ENCODE measurements around the gene PIEZO1.
"Not testable (repeated sequence)": the region's sequence is repeated elsewhere in the genome, so short reads cannot be mapped to it uniquely, and the experiment has no call there.

Gene PIEZO1

GRCh38 chr16:88781140-88782077 lies 3.6 kb downstream of the PIEZO1 start:
- DNase-seq, result no peak

DNA sequence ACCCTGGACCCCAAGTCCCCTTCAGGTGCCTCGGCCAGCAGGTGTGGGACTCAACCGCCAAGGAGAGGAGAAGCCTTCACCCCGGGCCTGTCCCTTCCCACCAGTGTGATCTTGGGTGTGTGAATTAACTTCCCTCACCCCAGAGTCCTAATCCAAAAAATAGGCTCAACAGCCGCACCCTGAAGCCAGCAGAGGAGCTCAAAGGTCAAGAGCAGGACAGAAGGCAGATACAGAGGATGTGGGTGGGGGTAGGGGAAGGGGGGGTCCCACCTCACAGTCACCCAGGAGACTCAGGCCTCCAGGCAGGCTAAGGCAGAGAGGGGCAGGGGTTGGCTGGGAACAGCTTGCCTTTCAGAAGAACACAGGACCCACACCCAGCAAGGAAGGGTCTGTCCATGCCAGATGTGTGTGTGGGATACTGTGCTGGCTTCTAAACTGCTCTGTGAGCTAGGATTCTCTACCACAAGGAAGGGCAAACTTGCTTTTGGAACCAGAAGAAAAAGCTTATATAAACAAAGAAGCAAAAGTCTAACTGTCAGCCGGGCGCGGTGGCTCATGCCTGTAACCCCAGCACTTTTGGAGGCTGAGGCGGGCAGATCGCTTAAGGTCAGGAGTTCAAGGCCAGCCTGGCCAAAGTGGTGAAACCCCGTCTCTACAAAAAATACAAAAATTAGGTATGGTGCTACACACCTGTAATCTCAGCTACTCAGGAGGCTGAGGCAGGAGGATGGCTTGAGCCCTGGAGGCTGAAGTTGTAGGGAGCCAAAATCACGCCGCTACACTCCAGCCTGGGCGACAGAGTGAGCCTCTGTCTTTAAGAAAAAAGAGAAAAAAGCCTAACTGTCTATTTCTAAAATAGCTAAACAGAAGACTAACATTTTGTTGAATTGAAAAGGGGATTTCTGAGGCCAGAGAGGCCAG lies 4.6 kb downstream of the PIEZO1 start:
- DNase-seq, result no peak

DNA sequence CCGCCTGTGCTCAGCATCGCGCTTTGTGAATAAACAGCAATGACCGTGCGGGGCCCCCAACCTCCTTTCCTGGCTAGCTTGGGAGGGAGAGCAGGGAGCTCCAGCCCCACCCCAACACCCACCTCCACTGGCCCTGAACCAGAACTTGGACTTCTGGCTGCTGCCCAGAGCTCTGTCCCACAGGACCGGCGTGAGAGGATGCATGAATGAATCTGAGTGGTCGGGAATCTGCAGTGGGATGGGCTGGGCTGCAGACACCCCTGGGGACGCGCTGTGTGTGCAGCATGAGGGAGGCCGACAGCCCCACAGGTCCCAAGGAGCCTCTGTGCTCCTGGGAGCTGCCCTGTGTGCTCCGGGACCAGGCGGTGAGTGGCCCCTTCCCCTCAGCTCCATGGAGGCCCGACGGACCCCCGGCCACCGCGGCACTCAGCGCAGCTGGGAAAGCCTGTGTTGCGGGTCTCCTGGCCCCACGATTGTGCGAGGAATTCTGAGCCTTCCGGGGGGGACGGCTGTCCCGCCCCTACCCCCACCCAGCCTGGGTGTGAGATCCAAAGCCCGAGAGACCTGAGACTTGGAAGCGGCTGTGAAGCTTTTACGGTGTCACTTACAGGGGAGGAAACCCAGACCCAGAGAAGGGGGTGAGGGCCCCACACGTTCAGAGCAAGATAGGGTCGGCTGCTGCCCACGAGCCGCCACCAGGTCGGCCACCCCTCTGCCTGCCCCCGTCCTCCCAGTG lies 5.4 kb downstream of the PIEZO1 start:
- DNase-seq, result no peak

DNA sequence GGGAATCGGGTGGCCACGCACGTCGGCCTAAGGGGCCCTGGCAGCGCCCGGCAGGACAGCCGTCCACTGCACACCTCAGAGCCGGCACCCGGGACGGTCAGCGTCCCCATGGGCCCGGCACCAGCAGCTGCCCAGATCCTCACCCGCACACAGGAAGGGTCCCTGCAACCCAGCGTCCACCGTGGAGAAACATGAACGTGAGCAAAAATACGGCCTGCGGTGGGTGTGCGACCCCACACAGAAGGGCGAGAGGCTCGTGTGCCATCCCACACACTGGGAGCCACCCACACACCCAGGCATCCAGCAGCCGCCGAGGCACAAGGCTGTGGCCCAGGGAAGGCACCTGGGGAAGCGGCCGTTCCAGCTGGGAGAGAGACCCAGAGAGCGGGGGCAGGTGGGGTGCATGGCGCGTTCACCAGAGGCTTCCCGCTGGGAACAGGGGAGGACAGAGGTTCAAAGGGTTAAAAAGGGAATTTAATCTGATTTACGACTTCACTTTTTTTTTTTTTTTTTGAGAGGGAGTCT lies 6.4 kb downstream of the PIEZO1 start:
- no peak for DNase-seq

GRCh38 chr16:88778271-88778525 lies 6.8 kb downstream of the PIEZO1 start:
- DNase-seq, result no peak

- DNase-seq, result no peak
Measured at GRCh38 chr16:88777471-88778270, 7.3 kb downstream of the PIEZO1 start.

- DNase-seq, result no peak
Measured at GRCh38 chr16:88775825-88776224, 9.2 kb downstream of the PIEZO1 start.

- DNase-seq, result no peak
Measured at GRCh38 chr16:88774544-88775393, 10.3 kb downstream of the PIEZO1 start.

- peak; percentile 92 for DNase-seq
Measured at GRCh38 chr16:88773812-88774291, 11.2 kb downstream of the PIEZO1 start.

- peak; percentile 96 for DNase-seq
Measured at GRCh38 chr16:88772871-88773811, 11.9 kb downstream of the PIEZO1 start.

DNA sequence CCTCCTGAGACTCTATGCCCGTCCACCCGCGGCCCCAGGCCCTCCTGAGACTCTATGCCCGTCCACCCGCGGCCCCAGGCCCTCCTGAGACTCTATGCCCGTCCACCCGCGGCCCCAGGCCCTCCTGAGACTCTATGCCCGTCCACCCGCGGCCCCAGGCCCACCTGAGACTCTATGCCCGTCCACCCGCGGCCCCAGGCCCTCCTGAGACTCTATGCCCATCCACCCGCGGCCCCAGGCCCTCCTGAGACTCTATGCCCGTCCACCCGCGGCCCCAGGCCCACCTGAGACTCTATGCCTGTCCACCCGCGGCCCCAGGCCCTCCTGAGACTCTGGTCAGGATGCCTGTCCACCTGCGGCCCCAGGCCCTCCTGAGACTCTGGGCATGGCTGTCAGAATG lies 13.2 kb downstream of the PIEZO1 start:
- DNase-seq, result not testable (repeated sequence)

- no peak for DNase-seq
Measured at GRCh38 chr16:88771294-88771772, 13.7 kb downstream of the PIEZO1 start.

- DNase-seq, result no peak
Measured at GRCh38 chr16:88770461-88771293, 14.3 kb downstream of the PIEZO1 start.

GRCh38 chr16:88769617-88770460 lies 15.2 kb downstream of the PIEZO1 start:
- no peak for DNase-seq

GRCh38 chr16:88768071-88768783 lies 16.8 kb downstream of the PIEZO1 start:
- DNase-seq, result no peak

DNA sequence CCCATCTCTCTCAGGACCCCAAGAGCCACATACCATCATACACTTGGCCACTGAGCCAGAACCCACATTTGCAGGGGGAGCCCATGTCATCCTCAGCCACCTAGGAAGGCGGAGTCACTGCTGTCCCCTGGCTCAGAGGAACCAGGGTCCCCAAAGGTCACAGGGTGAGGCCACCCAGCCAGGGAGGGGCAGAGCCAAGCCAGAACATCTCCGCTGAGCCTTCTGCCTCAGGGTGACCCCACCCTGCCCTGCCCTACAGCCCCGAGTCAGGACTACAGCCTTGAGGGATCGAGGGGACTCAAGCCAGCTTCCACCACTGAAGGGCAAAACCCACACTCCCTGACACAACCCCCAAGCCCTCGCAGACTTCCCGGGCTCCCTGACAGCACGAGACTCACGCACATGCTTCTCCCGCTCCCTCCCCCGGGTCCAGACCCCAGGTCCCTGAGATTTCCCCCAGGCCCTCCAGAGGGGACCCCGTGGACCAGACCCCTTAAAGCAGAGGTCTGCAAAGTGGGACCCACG lies 17.4 kb downstream of the PIEZO1 start:
- no peak for DNase-seq

DNA sequence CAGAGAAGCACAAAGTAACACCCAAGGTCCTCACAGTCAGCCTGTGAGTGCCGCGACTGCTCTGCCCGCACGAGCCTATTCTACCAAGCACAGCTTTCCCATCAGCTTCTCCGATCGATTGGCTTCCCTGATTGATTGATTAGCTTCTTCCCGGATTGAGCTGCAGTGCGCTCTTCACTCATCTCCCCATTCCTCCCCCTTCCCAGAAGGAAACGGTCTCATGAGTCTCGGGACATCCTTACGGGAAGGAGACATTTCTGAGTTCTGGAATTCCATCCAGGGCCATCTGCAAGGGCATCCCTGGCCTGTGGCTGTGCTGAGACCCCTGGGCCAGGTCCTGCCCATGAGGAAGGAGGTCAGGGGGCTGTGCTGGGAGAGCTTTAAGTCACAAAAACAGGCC lies 18.0 kb downstream of the PIEZO1 start:
- no peak for DNase-seq

Data from EL (cell line).